ENCODE results near the gene QRICH2. TPM values are rescaled to one million over a fixed set of nuclear protein-coding genes. Genes with fewer than 3 reads are reported as not detected.

The QRICH2 gene
- total and polyA plus RNA-seq, 9 of the 15 experiments (the other 6 are each of a cell fraction or from before 2014, with no cell fraction given), result 0.03 to 1.6 (median 0.81) TPM

- no peak for TF ChIP-seq MXD1 (CRISPR knock-in tag; IDR thresholded peaks at IDR 0.05; ENCODE audit: borderline replicate concordance, poor library complexity, severe bottlenecking)
- no peak for TF ChIP-seq ZFP36 (IDR thresholded peaks at IDR 0.05; ENCODE audit: low read depth, low read length, partially characterized antibody)
- TF ChIP-seq ZNF79 (CRISPR knock-in tag; IDR thresholded peaks at IDR 0.05; ENCODE audit: low read depth), result no peak
- no peak for TF ChIP-seq ARID4B (CRISPR knock-in tag; IDR thresholded peaks at IDR 0.05)
- TF ChIP-seq, protein P1, sequence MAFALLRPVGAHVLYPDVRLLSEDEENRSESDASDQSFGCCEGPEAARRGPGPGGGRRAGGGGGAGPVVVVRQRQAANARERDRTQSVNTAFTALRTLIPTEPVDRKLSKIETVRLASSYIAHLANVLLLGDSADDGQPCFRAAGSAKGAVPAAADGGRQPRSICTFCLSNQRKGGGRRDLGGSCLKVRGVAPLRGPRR (CRISPR knock-in tag; IDR thresholded peaks at IDR 0.05), result no peak
- TF ChIP-seq MECOM (CRISPR knock-in tag; IDR thresholded peaks at IDR 0.05), result no peak
- TF ChIP-seq CBX5 (IDR thresholded peaks at IDR 0.05; ENCODE audit: borderline replicate concordance, low read depth), result no peak
- TF ChIP-seq CHCHD3 (CRISPR knock-in tag; IDR thresholded peaks at IDR 0.05), result no peak
- TF ChIP-seq MAFG (tag; conservative IDR thresholded peaks at IDR 0.05), result peak; percentile 76
- no peak for TF ChIP-seq ESRRB (CRISPR knock-in tag; IDR thresholded peaks at IDR 0.05; ENCODE audit: borderline replicate concordance)
- TF ChIP-seq MYC (IDR thresholded peaks at IDR 0.05; ENCODE audit: low read depth, low read length), result no peak
- no peak for TF ChIP-seq MYC (CRISPR knock-in tag; IDR thresholded peaks at IDR 0.05; ENCODE audit: borderline replicate concordance, low read depth)
- no peak for TF ChIP-seq NCOA6 (IDR thresholded peaks at IDR 0.05)
- no peak for TF ChIP-seq SREBF2 (CRISPR knock-in tag; IDR thresholded peaks at IDR 0.05)
- no peak; the same call in 1 of the 2 replicates for TF ChIP-seq HSF4 (CRISPR knock-in tag; IDR thresholded peaks at IDR 0.05; ENCODE audit: borderline replicate concordance)
- TF ChIP-seq LEF1 (IDR thresholded peaks at IDR 0.05), result peak; percentile 55; the same call in 1 of the 2 replicates
- no peak for TF ChIP-seq TCF7L2 (IDR thresholded peaks at IDR 0.05; ENCODE audit: low read depth, low read length)
- no peak for TF ChIP-seq ARID2 (IDR thresholded peaks at IDR 0.05)
- TF ChIP-seq ZNF655 (CRISPR knock-in tag; IDR thresholded peaks at IDR 0.05), result no peak
- TF ChIP-seq CHD2 (IDR thresholded peaks at IDR 0.05; ENCODE audit: low read depth, low read length), result no peak
- TF ChIP-seq MAFF (IDR thresholded peaks at IDR 0.05; ENCODE audit: low read length), result peak; percentile 43; the same call in 1 of the 2 replicates
- TF ChIP-seq CXXC5 (CRISPR knock-in tag; IDR thresholded peaks at IDR 0.05), result peak; percentile 52
- no peak for TF ChIP-seq STAT5B (CRISPR knock-in tag; IDR thresholded peaks at IDR 0.05)
- no peak for TF ChIP-seq PML (IDR thresholded peaks at IDR 0.05; ENCODE audit: low read length)
Measured at GRCh38 chr17:76345377-76345974, 37.4 kb upstream of the QRICH2 start (continued).

Measured in K562 (cell line).